SK-N-MC (cell line): Measurements from ENCODE around the gene CREBRF.
"Not testable (repeated sequence)": the region's sequence is repeated elsewhere in the genome, so short reads cannot be mapped to it uniquely, and the experiment has no call there.

Source experiments
- EZH2 ChIP-seq: fragments of 200-600 bp; sonication (generic); IDR thresholded peaks from one replicate; pipeline ENCODE4 v1.6.1; 2017; ENCODE audit warnings: antibody characterized with exemption
- POLR2AphosphoS5 ChIP-seq: IDR thresholded peaks from 2 replicates; pipeline ENCODE4 v1.6.1; 2012; ENCODE audit warnings: mild to moderate bottlenecking, low read depth, low read length, borderline replicate concordance

- not testable (repeated sequence) for TF ChIP-seq EZH2, POLR2AphosphoS5
These were observed 76.0 kb downstream of the CREBRF start for GRCh38 chr5:173132166-173132565.
